K562 (cell line): ENCODE data around the gene ECM1. TPM values are rescaled to one million over a fixed set of nuclear protein-coding genes. Genes with fewer than 3 reads are reported as not detected.

Experiments
- ATAC-seq: fragments of 200-7000 bp; cut with Tn5 transposase; 3 replicates; pipeline ENCODE4 v1.9.1; 2020; ENCODE audit warnings: moderate library complexity
- BruUV-seq: library from RNA; stranded (reverse); fragments of 400-500 nt; replicated peaks from 2 replicates; lab custom pipeline; 2021; lab: Mats Ljungman, UMichigan
- CTCF ChIA-PET: fragments of 300-600 bp; formaldehyde crosslinking; extraction: SDS; loops from one replicate; lab custom pipeline; 2021; ENCODE audit warnings: low intra/inter-chr PET ratio; lab: Yijun Ruan, JAX
- POLR2A ChIA-PET: fragments of 300-600, 350-650 bp; sonication (Branson Sonifier 250); formaldehyde crosslinking; extraction: SDS; loops from one replicate; lab custom pipeline; 2021; ENCODE audit warnings: antibody characterized with exemption, inconsistent platforms; lab: Yijun Ruan, JAX
- DNase-seq, 4 experiments: peaks; one replicate each; pipeline versions ENCODE4 v3.0.0 to v3.0.0-alpha.2; 2011 to 2018; ENCODE audit warnings: low spot score in 3 of 4, mixed read lengths in 3 of 4; ENCODE audit errors: extremely low read depth in 1 of 4
- FAIRE-seq: peaks from 2 replicates; lab custom pipeline; 2011; peaks lifted over from hg19 to GRCh38; lab: Jason Lieb, UNC
- H2AFZ ChIP-seq: 2 replicates; pipeline ENCODE4 v1.6.0; 2011; ENCODE audit warnings: low read depth, low read length, control low read depth, inconsistent platforms
- H3K27ac ChIP-seq: fragments of 200-600 bp; 3 replicates; pipeline ENCODE4 v1.8.0; 2011; ENCODE audit warnings: low read depth, mild to moderate bottlenecking, control low read depth, inconsistent platforms, low read length, moderate library complexity, mixed read lengths; ENCODE audit errors: extremely low read depth
- H3K27me3 ChIP-seq, 2 experiments: fragments of 300-600 bp in 1 of 2; 2 replicates in 1 of 2; 3 replicates in 1 of 2; pipeline versions ENCODE4 v1.6.0 to v1.8.0; 2011; ENCODE audit warnings: inconsistent platforms in 2 of 2, low read length in 2 of 2, mild to moderate bottlenecking in 1 of 2, mixed read lengths in 1 of 2, moderate library complexity in 1 of 2; ENCODE audit not compliant: control insufficient read depth in 2 of 2, insufficient read depth in 2 of 2
- H3K36me3 ChIP-seq: fragments of 300-600 bp; 3 replicates; pipeline ENCODE4 v1.8.0; 2011; ENCODE audit warnings: mild to moderate bottlenecking, low read length, inconsistent platforms; ENCODE audit not compliant: control insufficient read depth, insufficient read depth
- H3K4me1 ChIP-seq, 2 experiments: fragments of 200-600 bp in 1 of 2; replicated peaks in 1 of 2; 2 replicates in 1 of 2; 3 replicates in 1 of 2; pipeline versions ENCODE4 v1.5.1 to v1.8.0; 2011; ENCODE audit warnings: inconsistent platforms in 2 of 2, low read length in 2 of 2, mild to moderate bottlenecking in 1 of 2, mixed read lengths in 1 of 2, moderate library complexity in 1 of 2; ENCODE audit not compliant: control insufficient read depth in 2 of 2, insufficient read depth in 2 of 2
- H3K4me2 ChIP-seq: 2 replicates; pipeline ENCODE4 v1.6.1; 2011; ENCODE audit warnings: low read length, control low read depth, inconsistent platforms, mixed read lengths; ENCODE audit not compliant: insufficient read depth
- H3K4me3 ChIP-seq: fragments of 200-600 bp; sonication (generic), shearing (Covaris generic); 2 replicates; pipeline ENCODE4 v1.5.1; 2016; ENCODE audit warnings: control low read depth, inconsistent platforms
- H3K79me2 ChIP-seq: fragments of 200-600 bp; 3 replicates; pipeline ENCODE4 v1.8.0; 2011; ENCODE audit warnings: low read length, inconsistent platforms; ENCODE audit not compliant: control insufficient read depth, insufficient read depth
- H3K9ac ChIP-seq, 2 experiments: 2 replicates each; pipeline versions ENCODE4 v1.6.0 to v1.6.1; 2011; ENCODE audit warnings: low read depth in 2 of 2, low read length in 2 of 2, control low read depth in 1 of 2, inconsistent platforms in 1 of 2, mild to moderate bottlenecking in 1 of 2, mixed read lengths in 1 of 2; ENCODE audit not compliant: insufficient read depth in 1 of 2
- H3K9me1 ChIP-seq: one replicate; pipeline ENCODE4 v1.6.0; 2011; ENCODE audit warnings: inconsistent platforms, mild to moderate bottlenecking, low read length, moderate library complexity; ENCODE audit not compliant: control insufficient read depth, insufficient read depth
- H3K9me3 ChIP-seq: replicated peaks from 2 replicates; pipeline ENCODE4 v1.5.1; 2011; ENCODE audit warnings: low read depth, low read length, inconsistent platforms; ENCODE audit not compliant: control insufficient read depth, insufficient read depth
- H4K20me1 ChIP-seq: replicated peaks from 2 replicates; pipeline ENCODE4 v1.6.1; 2011; ENCODE audit warnings: low read length, inconsistent platforms, mixed read lengths; ENCODE audit not compliant: control insufficient read depth, insufficient read depth
- EWSR1 ChIP-seq: fragments of 450-650 bp; IDR thresholded peaks from 2 replicates; pipeline ENCODE4 v1.6.1; 2018; ENCODE audit warnings: borderline replicate concordance, mild to moderate bottlenecking, low read depth, moderate library complexity; ENCODE audit not compliant: partially characterized antibody
- FOSL1 ChIP-seq: fragments of 200-800 bp; sonication (Bioruptor generic); conservative IDR thresholded peaks from 2 replicates; pipeline ENCODE4 v1.6.1; 2016; ENCODE audit warnings: missing genetic modification characterization, missing compliant biosample characterization
- HNRNPLL ChIP-seq: fragments of 200-400 bp; formaldehyde crosslinking; IDR thresholded peaks from 2 replicates; pipeline ENCODE4 v1.6.1; 2017; ENCODE audit warnings: low read length, low read depth, mild to moderate bottlenecking; ENCODE audit not compliant: poor library complexity, severe bottlenecking
- KLF10 ChIP-seq: fragments of 250-450 bp; sonication (Bioruptor Pico); IDR thresholded peaks from 2 replicates; pipeline ENCODE4 v1.6.1; 2021; ENCODE audit warnings: matching md5 sums
- POU5F1 ChIP-seq: fragments of 150-350 bp; IDR thresholded peaks from 2 replicates; pipeline ENCODE4 v1.6.1; 2014; ENCODE audit warnings: borderline replicate concordance, low read length, low read depth, mild to moderate bottlenecking; ENCODE audit not compliant: partially characterized antibody
- PTTG1 ChIP-seq: fragments of 450-650 bp; IDR thresholded peaks from 2 replicates; pipeline ENCODE4 v1.6.1; 2016; ENCODE audit warnings: low read depth, mild to moderate bottlenecking, missing genetic modification characterization, missing compliant biosample characterization
- RFX1 ChIP-seq: fragments of 450-650 bp; IDR thresholded peaks from 2 replicates; pipeline ENCODE4 v1.6.1; 2016; ENCODE audit warnings: mild to moderate bottlenecking, moderate library complexity
- RFX7 ChIP-seq: fragments of 250-450 bp; sonication (Bioruptor Pico); IDR thresholded peaks from 2 replicates; pipeline ENCODE4 v1.5.1; 2021; ENCODE audit warnings: mild to moderate bottlenecking
- SLC30A9 ChIP-seq: fragments of 250-450 bp; sonication (Bioruptor Pico); IDR thresholded peaks from 2 replicates; pipeline ENCODE4 v1.8.0; 2022; ENCODE audit warnings: mild to moderate bottlenecking, moderate library complexity
- WGBS: fragments of 100-300 bp; shearing (Covaris generic); methylation state at CpG from one replicate; pipeline ENCODE4 v1.1.6; 2016; ENCODE audit warnings: low coverage, mixed read lengths; ENCODE audit not compliant: insufficient coverage; ENCODE audit errors: missing lambda C conversion rate; 5-methylcytosine and 5-hydroxymethylcytosine counted together
- in situ Hi-C: fragments of 300-500 bp; cut with MboI; formaldehyde crosslinking; loops from 4 replicates; pipeline ENCODE4 v1.15.0; 2018; ENCODE audit warnings: inconsistent platforms, mixed read lengths
- intact Hi-C: fragments of 100-400 bp; cut with micrococcal nuclease; formaldehyde crosslinking; loops from 2 replicates; pipeline ENCODE4 v1.14.2; 2022
- polyA plus RNA-seq, 8 experiments: library from polyadenylated mRNA; depleted of rRNA in 4 of 8; stranded (reverse) in 5 of 8; unstranded in 3 of 8; fragments of >200 nt; fragmentation: Nextera tagmentation in 2 of 8; fragmentation: Illumina TruSeq in 1 of 8; extraction: Ambion mirVana in 2 of 8; extraction: Trizol in 1 of 8; gene quantifications; 2 replicates each; pipeline versions ENCODE4 v1.2.1 to v1.2.3, GENCODE V29; 2011 to 2014; ENCODE audit warnings: inconsistent platforms in 1 of 8, missing spikeins in 1 of 8
- total RNA-seq, 7 experiments: library from RNA; depleted of rRNA in 6 of 7; stranded (reverse); fragments of >200 nt in 6 of 7; fragmentation: Illumina TruSeq in 2 of 7; extraction: Trizol in 2 of 7; gene quantifications; 2 replicates each; pipeline versions ENCODE4 v1.2.1 to v1.2.3, GENCODE V29; 2011 to 2021; ENCODE audit warnings: low replicate concordance in 1 of 7
- TF ChIP-seq, protein P1 (sequence below): fragments of 250-450 bp; sonication (Bioruptor Pico); IDR thresholded peaks from 2 replicates; pipeline ENCODE4 v1.4.0; 2020; ENCODE audit warnings: mild to moderate bottlenecking, moderate library complexity

Gene ECM1
- total and polyA plus RNA-seq, 9 of the 15 experiments (the other 6 are each of a cell fraction or from before 2014, with no cell fraction given), result 6.6 to 52.2 (median 12.8) TPM

DNA sequence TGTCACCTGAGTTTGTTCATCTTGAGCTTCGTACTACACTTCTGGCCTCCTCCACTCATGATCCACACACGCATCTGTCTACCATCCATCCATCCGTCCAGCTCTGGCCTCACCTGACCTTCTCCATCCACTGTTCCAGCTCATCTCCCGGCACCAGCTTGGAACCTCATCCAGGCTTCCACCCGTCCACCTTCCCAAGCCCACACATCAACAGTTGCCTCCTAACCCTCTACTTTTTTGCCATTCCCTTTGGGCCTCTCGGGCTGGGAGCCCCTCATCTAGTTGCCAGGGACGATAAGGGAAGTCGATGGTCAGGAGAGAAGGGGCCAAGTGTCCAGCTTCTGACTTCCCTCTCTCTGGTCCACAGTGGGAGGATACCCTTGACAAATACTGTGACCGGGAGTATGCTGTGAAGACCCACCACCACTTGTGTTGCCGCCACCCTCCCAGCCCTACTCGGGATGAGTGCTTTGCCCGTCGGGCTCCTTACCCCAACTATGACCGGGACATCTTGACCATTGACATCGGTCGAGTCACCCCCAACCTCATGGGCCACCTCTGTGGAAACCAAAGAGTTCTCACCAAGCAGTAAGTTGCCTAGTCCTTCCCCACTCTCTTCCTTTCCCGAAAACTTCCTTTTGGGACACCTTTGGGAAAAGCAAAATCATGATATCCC is 4.2 kb downstream of the ECM1 start:
- WGBS, result 82% methylated on average over 17 of the region's 17 CpGs
- CTCF ChIA-PET, result no interaction called here
- POLR2A ChIA-PET, result no interaction called here
- no peak overlapping the region for H2AFZ ChIP-seq
- BruUV-seq, result no TSS peak
- FAIRE-seq (no peak), DNase-seq (no peak), ATAC-seq (no peak)
- H3K79me2 ChIP-seq, result peaks cover 25% of the 10 kb centered on the region; the same call in 2 of the 3 replicates
- H3K4me2 ChIP-seq, result no peak overlapping the region
- H3K9me3 ChIP-seq, result no peaks in the 10 kb centered on the region
- no peak overlapping the region for H3K27ac ChIP-seq
- H3K4me3 ChIP-seq, result no peak overlapping the region
- no peaks in the 10 kb centered on the region for H3K9me1 ChIP-seq
- H3K4me1 ChIP-seq, result peaks cover 54 to 58% of the 10 kb centered on the region in 2 experiments
- no peaks in the 10 kb centered on the region for H4K20me1 ChIP-seq
- intact Hi-C loops, result no loop called here
- no peaks in the 10 kb centered on the region for H3K27me3 ChIP-seq
- H3K9ac ChIP-seq, result peak overlapping the region in 1 of 2 experiments; percentile 46; a peak in 1 of 4 replicates
- in situ Hi-C loops, result no loop called here
- H3K36me3 ChIP-seq, result peaks cover 34% of the 10 kb centered on the region
- TF ChIP-seq, protein P1, sequence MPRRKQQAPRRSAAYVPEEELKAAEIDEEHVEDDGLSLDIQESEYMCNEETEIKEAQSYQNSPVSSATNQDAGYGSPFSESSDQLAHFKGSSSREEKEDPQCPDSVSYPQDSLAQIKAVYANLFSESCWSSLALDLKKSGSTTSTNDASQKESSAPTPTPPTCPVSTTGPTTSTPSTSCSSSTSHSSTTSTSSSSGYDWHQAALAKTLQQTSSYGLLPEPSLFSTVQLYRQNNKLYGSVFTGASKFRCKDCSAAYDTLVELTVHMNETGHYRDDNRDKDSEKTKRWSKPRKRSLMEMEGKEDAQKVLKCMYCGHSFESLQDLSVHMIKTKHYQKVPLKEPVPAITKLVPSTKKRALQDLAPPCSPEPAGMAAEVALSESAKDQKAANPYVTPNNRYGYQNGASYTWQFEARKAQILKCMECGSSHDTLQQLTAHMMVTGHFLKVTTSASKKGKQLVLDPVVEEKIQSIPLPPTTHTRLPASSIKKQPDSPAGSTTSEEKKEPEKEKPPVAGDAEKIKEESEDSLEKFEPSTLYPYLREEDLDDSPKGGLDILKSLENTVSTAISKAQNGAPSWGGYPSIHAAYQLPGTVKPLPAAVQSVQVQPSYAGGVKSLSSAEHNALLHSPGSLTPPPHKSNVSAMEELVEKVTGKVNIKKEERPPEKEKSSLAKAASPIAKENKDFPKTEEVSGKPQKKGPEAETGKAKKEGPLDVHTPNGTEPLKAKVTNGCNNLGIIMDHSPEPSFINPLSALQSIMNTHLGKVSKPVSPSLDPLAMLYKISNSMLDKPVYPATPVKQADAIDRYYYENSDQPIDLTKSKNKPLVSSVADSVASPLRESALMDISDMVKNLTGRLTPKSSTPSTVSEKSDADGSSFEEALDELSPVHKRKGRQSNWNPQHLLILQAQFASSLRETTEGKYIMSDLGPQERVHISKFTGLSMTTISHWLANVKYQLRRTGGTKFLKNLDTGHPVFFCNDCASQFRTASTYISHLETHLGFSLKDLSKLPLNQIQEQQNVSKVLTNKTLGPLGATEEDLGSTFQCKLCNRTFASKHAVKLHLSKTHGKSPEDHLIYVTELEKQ (CRISPR knock-in tag), result no peak
- no peak for TF ChIP-seq HNRNPLL
- no peak for TF ChIP-seq RFX1
- TF ChIP-seq RFX7 (CRISPR knock-in tag), result no peak
- no peak for TF ChIP-seq SLC30A9
- no peak for TF ChIP-seq FOSL1 (tag)
- TF ChIP-seq KLF10 (CRISPR knock-in tag), result no peak
- TF ChIP-seq EWSR1, result no peak
- TF ChIP-seq PTTG1, result no peak
- no peak for TF ChIP-seq POU5F1
